Measurements from ENCODE around the gene COX17.

DNA sequence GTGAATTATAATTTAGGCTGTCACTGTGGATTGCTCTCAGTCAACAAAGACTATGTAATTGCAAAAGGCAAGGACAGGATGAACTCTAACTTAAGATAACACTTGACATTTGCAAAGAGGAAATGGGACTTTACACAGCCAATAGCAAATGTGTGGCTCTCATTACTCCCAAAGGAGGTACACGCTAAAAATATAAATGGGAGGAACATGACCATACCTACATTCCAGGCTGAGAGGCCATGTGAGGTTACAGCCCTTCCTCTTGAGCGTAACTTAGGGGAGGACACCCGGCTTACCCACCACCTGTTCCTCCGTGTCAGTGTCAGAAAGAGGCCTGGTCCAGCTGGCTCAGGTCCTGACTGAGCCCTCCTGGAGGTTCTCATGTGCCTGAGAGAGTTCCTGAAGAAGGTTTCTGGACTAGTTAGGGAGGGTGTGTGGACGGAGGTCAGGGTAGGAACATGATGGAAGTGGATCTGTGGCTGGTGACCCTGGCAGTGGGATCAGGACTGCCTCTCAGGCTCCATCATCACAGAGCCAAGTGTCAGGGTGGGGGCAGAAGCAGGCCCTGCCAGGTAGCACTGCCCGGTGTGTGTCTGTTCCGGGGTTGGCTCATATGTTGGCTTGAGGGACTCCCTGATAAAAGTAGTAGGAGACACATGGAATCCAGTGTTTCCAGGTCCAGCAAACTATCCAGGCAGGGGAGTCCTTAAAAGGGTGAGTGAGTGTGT is 24.7 kb downstream of the COX17 start:
- TF ChIP-seq POLR2A (IDR thresholded peaks at IDR 0.05), result no peak
- TF ChIP-seq CTCF (IDR thresholded peaks at IDR 0.05), result no peak

All from lower leg skin (tissue), 3 donors.